IMR-90 (cell line): ENCODE measurements around the gene MPRIP. TPM values are rescaled to one million over a fixed set of nuclear protein-coding genes. Genes with fewer than 3 reads are reported as not detected.

ENCODE experiments used
- ATAC-seq: fragments of 200-7000 bp; cut with Tn5 transposase; 2 replicates; pipeline ENCODE4 v1.9.1; 2020; ENCODE audit warnings: low read depth, mild to moderate bottlenecking, moderate library complexity
- BruUV-seq: library from RNA; stranded (reverse); fragments of 400-500 nt; replicated peaks from 2 replicates; lab custom pipeline; 2021; lab: Mats Ljungman, UMichigan
- CTCF ChIA-PET: fragments of 300-600 bp; formaldehyde crosslinking; extraction: SDS; loops from one replicate; lab custom pipeline; 2021; ENCODE audit warnings: antibody characterized with exemption; lab: Yijun Ruan, JAX
- POLR2A ChIA-PET: fragments of 300-600 bp; sonication (Branson Sonifier 250); formaldehyde crosslinking; loops from one replicate; lab custom pipeline; 2022; ENCODE audit warnings: antibody characterized with exemption; ENCODE audit not compliant: unreplicated experiment; lab: Charles Lee
- DNase-seq: peaks from one replicate; pipeline ENCODE4 v3.0.0; 2013
- H2AFZ ChIP-seq: replicated peaks from 2 replicates; pipeline ENCODE3; 2013; ENCODE audit warnings: low read length, mild to moderate bottlenecking; ENCODE audit not compliant: poor library complexity
- H2AK5ac ChIP-seq: 2 replicates; pipeline ENCODE4 v1.6.1; 2013; ENCODE audit warnings: low read depth, low read length, inconsistent platforms
- H2AK9ac ChIP-seq: replicated peaks from 2 replicates; pipeline ENCODE3; 2013; ENCODE audit warnings: mild to moderate bottlenecking, low read depth, low read length, moderate library complexity; ENCODE audit not compliant: poor library complexity
- H2BK120ac ChIP-seq: 2 replicates; pipeline ENCODE4 v1.6.1; 2013; ENCODE audit warnings: low read depth, low read length, inconsistent platforms
- H2BK15ac ChIP-seq: 3 replicates; pipeline ENCODE4 v1.6.1; 2013; ENCODE audit warnings: low read depth, low read length, inconsistent platforms
- H2BK20ac ChIP-seq: 2 replicates; pipeline ENCODE4 v1.6.1; 2013; ENCODE audit warnings: low read depth, mild to moderate bottlenecking, inconsistent platforms, low read length, moderate library complexity
- H2BK5ac ChIP-seq: 2 replicates; pipeline ENCODE4 v1.6.1; 2013; ENCODE audit warnings: mild to moderate bottlenecking, low read depth, low read length, inconsistent platforms; ENCODE audit not compliant: poor library complexity, severe bottlenecking
- H3K14ac ChIP-seq: replicated peaks from 2 replicates; pipeline ENCODE4 v1.6.1; 2013; ENCODE audit warnings: low read depth, low read length, inconsistent platforms
- H3K18ac ChIP-seq: 2 replicates; pipeline ENCODE4 v1.6.1; 2013; ENCODE audit warnings: low read depth, low read length, control low read depth
- H3K23ac ChIP-seq: 2 replicates; pipeline ENCODE4 v1.6.1; 2013; ENCODE audit warnings: low read depth, low read length, inconsistent platforms
- H3K27ac ChIP-seq: 2 replicates; pipeline ENCODE4 v1.5.1; 2013; ENCODE audit warnings: mild to moderate bottlenecking, control low read depth, low read length; ENCODE audit not compliant: insufficient read depth
- H3K27me3 ChIP-seq: 2 replicates; pipeline ENCODE4 v1.6.1; 2013; ENCODE audit warnings: low read length; ENCODE audit not compliant: control insufficient read depth, insufficient read depth
- H3K36me3 ChIP-seq: 2 replicates; pipeline ENCODE4 v1.6.1; 2013; ENCODE audit warnings: low read length, mixed read lengths; ENCODE audit not compliant: control insufficient read depth, insufficient read depth
- H3K4ac ChIP-seq: 2 replicates; pipeline ENCODE4 v1.6.1; 2013; ENCODE audit warnings: low read depth, low read length, inconsistent platforms
- H3K4me1 ChIP-seq: 2 replicates; pipeline ENCODE4 v1.6.1; 2013; ENCODE audit warnings: low read length, mixed read lengths; ENCODE audit not compliant: control insufficient read depth, insufficient read depth
- H3K4me2 ChIP-seq: 2 replicates; pipeline ENCODE4 v1.6.1; 2013; ENCODE audit warnings: low read depth, mild to moderate bottlenecking, control low read depth, low read length, moderate library complexity
- H3K4me3 ChIP-seq: 2 replicates; pipeline ENCODE4 v1.5.1; 2013; ENCODE audit warnings: low read depth, mild to moderate bottlenecking, control low read depth, low read length, moderate library complexity; ENCODE audit not compliant: insufficient read depth
- H3K56ac ChIP-seq: 2 replicates; pipeline ENCODE4 v1.6.1; 2013; ENCODE audit warnings: low read length, inconsistent platforms; ENCODE audit not compliant: insufficient read depth; ENCODE audit errors: extremely low read depth
- H3K79me1 ChIP-seq, 2 experiments: 2 replicates each; pipeline ENCODE4 v1.6.1; 2013; ENCODE audit warnings: low read length in 2 of 2, inconsistent platforms in 1 of 2, low read depth in 1 of 2
- H3K9ac ChIP-seq: 2 replicates; pipeline ENCODE4 v1.6.1; 2013; ENCODE audit warnings: low read depth, low read length, control low read depth
- H3K9me1 ChIP-seq: 2 replicates; pipeline ENCODE4 v1.6.1; 2013; ENCODE audit warnings: low read length, inconsistent platforms; ENCODE audit not compliant: insufficient read depth
- H3K9me3 ChIP-seq: 2 replicates; pipeline ENCODE4 v1.6.1; 2013; ENCODE audit warnings: low read length; ENCODE audit not compliant: control insufficient read depth, insufficient read depth
- H4K20me1 ChIP-seq: 2 replicates; pipeline ENCODE4 v1.6.1; 2013; ENCODE audit warnings: low read length, inconsistent platforms; ENCODE audit not compliant: insufficient read depth
- H4K5ac ChIP-seq: 2 replicates; pipeline ENCODE4 v1.6.1; 2013; ENCODE audit warnings: mild to moderate bottlenecking, low read depth, low read length, control low read depth
- H4K8ac ChIP-seq, 2 experiments: 2 replicates each; pipeline ENCODE4 v1.6.1; 2013; ENCODE audit warnings: low read depth in 2 of 2, low read length in 2 of 2, control low read depth in 1 of 2, inconsistent platforms in 1 of 2
- H4K91ac ChIP-seq: 2 replicates; pipeline ENCODE4 v1.6.1; 2013; ENCODE audit warnings: low read depth, low read length, inconsistent platforms; ENCODE audit not compliant: insufficient read depth
- CTCF ChIP-seq: conservative IDR thresholded peaks from 2 replicates; pipeline ENCODE4 v1.5.1; 2012; ENCODE audit warnings: mild to moderate bottlenecking, low read depth, low read length, improper control_type of control experiment
- MAZ ChIP-seq: IDR thresholded peaks from 2 replicates; pipeline ENCODE4 v1.6.1; 2012; ENCODE audit warnings: low read depth, mild to moderate bottlenecking, low read length, improper control_type of control experiment, moderate library complexity, borderline replicate concordance
- NFE2L2 ChIP-seq: fragments of 150-350 bp; IDR thresholded peaks from 2 replicates; pipeline ENCODE4 v1.6.1; 2016; ENCODE audit warnings: low read depth, mild to moderate bottlenecking, low read length
- RCOR1 ChIP-seq: IDR thresholded peaks from 2 replicates; pipeline ENCODE4 v1.6.1; 2012; ENCODE audit warnings: mild to moderate bottlenecking, low read length, improper control_type of control experiment; ENCODE audit not compliant: insufficient replicate concordance
- WGBS, 2 experiments: methylation state at CpG; one replicate each; pipeline versions ENCODE4 v1.1.5 to v1.1.7; 2013; ENCODE audit warnings: missing lambda C conversion rate in 2 of 2; ENCODE audit not compliant: insufficient read length in 1 of 2; ENCODE audit errors: extremely low coverage in 2 of 2; 5-methylcytosine and 5-hydroxymethylcytosine counted together
- dilution Hi-C: fragments of 300-500 bp; cut with HindIII; formaldehyde crosslinking; loops from one replicate; pipeline ENCODE4 v1.14.3; 2018; ENCODE audit warnings: low sequenced_read_pairs; ENCODE audit not compliant: unreplicated experiment
- in situ Hi-C: fragments of 300-500 bp; cut with MboI; formaldehyde crosslinking; loops from 3 replicates; pipeline ENCODE4 v1.14.3; 2019; ENCODE audit warnings: low sequenced_read_pairs, inconsistent platforms, mixed read lengths
- intact Hi-C: fragments of 100-400 bp; cut with micrococcal nuclease; formaldehyde crosslinking; loops from 2 replicates; pipeline ENCODE4 v1.10.0; 2022
- polyA plus RNA-seq, 3 experiments: library from polyadenylated mRNA; depleted of rRNA; stranded (reverse); fragments of >200 nt; gene quantifications; 2 replicates each; pipeline ENCODE4 v1.2.3, GENCODE V29; 2012; ENCODE audit warnings: low replicate concordance in 1 of 3
- total RNA-seq: library from RNA; depleted of rRNA; stranded (reverse); fragments of >200 nt; gene quantifications from 2 replicates; pipeline ENCODE4 v1.2.3, GENCODE V29; 2012
- TF ChIP-seq, protein P1 (sequence below): fragments of 150-350 bp; IDR thresholded peaks from 2 replicates; pipeline ENCODE4 v1.6.1; 2017; ENCODE audit warnings: mild to moderate bottlenecking, antibody characterized with exemption, low read length, low read depth

The MPRIP gene
- total and polyA plus RNA-seq, 2 of the 4 experiments (the other 2 are of a cell fraction) = 111 to 149 TPM

DNA sequence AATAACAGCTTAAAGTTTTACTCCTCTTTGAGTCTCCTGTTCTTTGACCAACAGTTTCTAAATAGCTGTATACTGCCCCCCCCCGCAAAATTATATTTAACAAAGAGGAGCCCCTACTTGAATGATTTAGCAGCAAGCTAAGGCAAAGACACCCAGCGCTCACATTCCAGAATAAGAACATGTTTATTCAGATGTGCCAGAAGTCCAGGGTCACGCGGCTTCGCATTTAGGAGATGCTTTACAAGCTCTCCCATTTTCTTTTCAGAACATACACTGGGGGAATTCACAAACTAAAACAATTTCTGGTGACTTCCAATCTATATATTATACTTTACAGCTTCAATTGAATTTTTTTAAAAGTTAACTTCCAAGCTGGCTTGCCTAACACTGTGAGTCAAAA, 158.6 kb downstream of the MPRIP start:
- intact Hi-C loops = no loop called here

More for the DNA sequence above, 158.6 kb downstream of the MPRIP start:
- H3K4me2 ChIP-seq = peak overlapping the region; percentile 74
- no peak overlapping the region for H3K4ac ChIP-seq
- H3K23ac ChIP-seq = peak overlapping the region; percentile 63; the same call in 1 of the 2 replicates
- POLR2A ChIA-PET = no interaction called here
- H3K9ac ChIP-seq = no peak overlapping the region
- H3K9me1 ChIP-seq = no peaks in the 10 kb centered on the region
- 0% methylated on average over 1 of the region's 5 CpGs; no CpG with 5 or more reads in 1 of the 2 experiments for WGBS, 2 experiments
- H3K56ac ChIP-seq = no peak overlapping the region
- peak; percentile 58 for ATAC-seq
- no peak for TF ChIP-seq CTCF
- TF ChIP-seq MAZ = no peak
- TF ChIP-seq RCOR1 = no peak
- TF ChIP-seq NFE2L2 = no peak
- TF ChIP-seq, protein P1, sequence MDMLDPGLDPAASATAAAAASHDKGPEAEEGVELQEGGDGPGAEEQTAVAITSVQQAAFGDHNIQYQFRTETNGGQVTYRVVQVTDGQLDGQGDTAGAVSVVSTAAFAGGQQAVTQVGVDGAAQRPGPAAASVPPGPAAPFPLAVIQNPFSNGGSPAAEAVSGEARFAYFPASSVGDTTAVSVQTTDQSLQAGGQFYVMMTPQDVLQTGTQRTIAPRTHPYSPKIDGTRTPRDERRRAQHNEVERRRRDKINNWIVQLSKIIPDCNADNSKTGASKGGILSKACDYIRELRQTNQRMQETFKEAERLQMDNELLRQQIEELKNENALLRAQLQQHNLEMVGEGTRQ = 0 out of 2 replicates have a peak, but pooled peaks have one; percentile 12
- in situ Hi-C loops = no loop called here
- CTCF ChIA-PET = interaction anchor here (0.6 to 0.8 kb wide), 2 partner anchors 10 to 102 kb away, joined by 3 to 4 read pairs; no protein-coding TSS in a partner anchor
- H2AK5ac ChIP-seq = no peak overlapping the region
- no peaks in the 10 kb centered on the region for H4K20me1 ChIP-seq
- peak; percentile 58 for DNase-seq
- no peak overlapping the region; the same call in 1 of the 2 replicates for H4K5ac ChIP-seq
- H3K4me3 ChIP-seq = no peak overlapping the region
- H2AK9ac ChIP-seq = no peak overlapping the region
- no peaks in the 10 kb centered on the region for H3K27me3 ChIP-seq
- no peaks in the 10 kb centered on the region; the same call in 1 of the 2 replicates for H3K36me3 ChIP-seq
- H3K9me3 ChIP-seq = no peaks in the 10 kb centered on the region
- no TSS peak for BruUV-seq
- H3K27ac ChIP-seq = peak overlapping the region; percentile 72; the same call in 1 of the 2 replicates
- dilution Hi-C loops = no loop called here
- no peak overlapping the region for H2BK20ac ChIP-seq
- H2BK5ac ChIP-seq = no peak overlapping the region
- H4K91ac ChIP-seq = no peak overlapping the region
- H3K4me1 ChIP-seq = peaks cover 16% of the 10 kb centered on the region
- H3K18ac ChIP-seq = no peak overlapping the region; the same call in 1 of the 2 replicates
- H2BK120ac ChIP-seq = peak overlapping the region; percentile 26; the same call in 1 of the 2 replicates
- no peaks in the 10 kb centered on the region; a peak in 1 of 4 replicates for H3K79me1 ChIP-seq
- H4K8ac ChIP-seq = peak overlapping the region in 1 of 2 experiments; percentile 40; a peak in 1 of 4 replicates
- no peak overlapping the region for H3K14ac ChIP-seq
- no peak overlapping the region for H2BK15ac ChIP-seq
- H2AFZ ChIP-seq = no peak overlapping the region
